HT1080 (cell line): Measurements from ENCODE around the gene RNU5D-1. TPM values are rescaled to one million over a fixed set of nuclear protein-coding genes. Genes with fewer than 3 reads are reported as not detected.
"Not testable (repeated sequence)": the region's sequence is repeated elsewhere in the genome, so short reads cannot be mapped to it uniquely, and the experiment has no call there.

ENCODE experiments used
- DNase-seq: peaks from one replicate; pipeline ENCODE4 v3.0.0-alpha.2; 2015; ENCODE audit warnings: low read depth
- polyA plus RNA-seq, 2 experiments: library from polyadenylated mRNA; depleted of rRNA; stranded (reverse); fragments of >200 nt; gene quantifications; 2 replicates each; pipeline ENCODE4 v1.2.3, GENCODE V29; 2015
- total RNA-seq: library from RNA; depleted of rRNA; stranded (reverse); fragments of >200 nt; shearing (Covaris generic); gene quantifications from 2 replicates; pipeline ENCODE4 v1.2.3, GENCODE V29; 2014; rRNA removed

The RNU5D-1 gene
- total RNA-seq: not detected in 2 replicates
- polyA plus RNA-seq (2015; cell fraction: cytosol; rRNA removed): not detected in 2 replicates
- not detected in 2 replicates for polyA plus RNA-seq (2015; cell fraction: nucleus; rRNA removed)

- peak; percentile 100 for DNase-seq
These were observed at the start of gene RNU5D-1 for GRCh38 chr1:44730741-44731512. RNU5D-1 (minus strand) TSS chr1:44731170.

GRCh38 chr1:44780583-44781121 lies 49.7 kb upstream of the RNU5D-1 start:
- DNase-seq: no peak

- DNase-seq: no peak
These were observed 48.0 kb upstream of the RNU5D-1 start for GRCh38 chr1:44778705-44779576.

GRCh38 chr1:44777969-44778635 lies 47.1 kb upstream of the RNU5D-1 start:
- DNase-seq: no peak

GRCh38 chr1:44777547-44777946 lies 46.6 kb upstream of the RNU5D-1 start:
- DNase-seq: no peak

- DNase-seq: no peak
These were observed 45.7 kb upstream of the RNU5D-1 start for GRCh38 chr1:44776730-44777068.

GRCh38 chr1:44775930-44776729 lies 45.2 kb upstream of the RNU5D-1 start:
- DNase-seq: no peak

GRCh38 chr1:44775078-44775929 lies 44.3 kb upstream of the RNU5D-1 start, which contains the start of gene RPS8:
RPS8 (plus strand) TSS chr1:44775540; CDS start chr1:44775597, 57 bp downstream.
- DNase-seq: peak; percentile 88

GRCh38 chr1:44766421-44766820 lies 35.5 kb upstream of the RNU5D-1 start:
- not testable (repeated sequence) for DNase-seq

GRCh38 chr1:44760876-44761275 lies 29.9 kb upstream of the RNU5D-1 start:
- no peak for DNase-seq

GRCh38 chr1:44759077-44759476 lies 28.1 kb upstream of the RNU5D-1 start:
- no peak for DNase-seq

- no peak for DNase-seq
These were observed 26.4 kb upstream of the RNU5D-1 start for GRCh38 chr1:44757420-44757819.

GRCh38 chr1:44747878-44748277 lies 16.9 kb upstream of the RNU5D-1 start:
- no peak for DNase-seq

GRCh38 chr1:44743211-44743610 lies 12.2 kb upstream of the RNU5D-1 start:
- no peak for DNase-seq

GRCh38 chr1:44740179-44740617 lies 9.2 kb upstream of the RNU5D-1 start:
- DNase-seq: no peak

GRCh38 chr1:44739307-44740178 lies 8.6 kb upstream of the RNU5D-1 start, which contains the start of gene KIF2C:
KIF2C (plus strand) TSS chr1:44739837; CDS start chr1:44739933, 96 bp downstream.
- DNase-seq: peak; percentile 96

GRCh38 chr1:44738953-44739306 lies 8.0 kb upstream of the RNU5D-1 start:
- not testable (repeated sequence) for DNase-seq

- no peak for DNase-seq
These were observed 5.0 kb upstream of the RNU5D-1 start for GRCh38 chr1:44735992-44736391.
